GM08714 (cell line): ENCODE results near the gene SNTG2.

Experiments used
- H3K4me3 ChIP-seq: fragments of 200-500 bp; sonication (Bioruptor generic); 2 replicates; pipeline ENCODE4 v1.5.1; 2014; ENCODE audit warnings: mild to moderate bottlenecking, low read length, inconsistent platforms
- ZNF274 ChIP-seq: IDR thresholded peaks from 2 replicates; pipeline ENCODE4 v1.6.1; 2012; ENCODE audit warnings: mild to moderate bottlenecking, low read depth, low read length

SNTG2 gene

DNA sequence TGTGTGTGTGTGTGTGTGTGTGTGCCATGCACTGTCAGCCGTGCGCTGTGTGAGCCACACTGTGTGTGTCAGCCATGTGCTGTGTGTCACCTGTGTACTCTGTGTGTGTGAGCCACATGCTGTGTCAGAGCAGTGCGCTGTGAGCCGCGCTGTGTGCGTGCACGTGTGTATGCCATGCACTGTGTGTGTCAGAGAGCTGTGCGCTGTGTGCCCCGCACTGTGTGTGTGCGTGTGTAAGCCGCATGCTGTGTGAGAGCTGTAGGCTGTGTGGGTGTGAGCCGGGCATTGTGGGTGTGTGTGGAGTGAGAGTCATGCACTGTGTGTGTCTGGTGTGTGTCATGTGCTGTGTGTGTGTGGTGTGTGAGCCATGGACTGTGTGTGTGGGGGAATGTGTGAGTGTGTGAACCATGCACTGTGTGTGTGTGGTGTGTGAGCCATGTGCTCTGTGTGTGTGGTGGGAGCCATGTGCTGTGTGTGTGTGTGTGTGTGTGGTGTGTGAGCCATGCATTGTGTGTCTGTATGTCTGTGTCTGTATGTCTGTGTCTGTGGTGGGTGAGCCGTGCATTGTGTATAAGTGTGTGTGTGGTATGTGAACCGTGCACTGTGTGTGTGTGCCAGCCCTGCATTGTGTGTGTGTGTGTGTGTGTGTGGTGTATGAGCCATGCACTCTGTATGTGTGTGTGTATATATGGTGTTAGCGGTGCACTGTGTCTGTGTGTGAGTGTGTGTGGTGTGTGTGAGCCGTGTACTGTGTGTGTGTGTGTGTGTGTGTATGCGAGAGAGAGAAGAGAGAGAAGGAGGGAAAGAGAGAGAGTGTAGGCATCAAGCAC, 356.3 kb downstream of the SNTG2 start:
- H3K4me3 ChIP-seq: no peak overlapping the region
- no peak for TF ChIP-seq ZNF274

GRCh38 chr2:1307670-1308069, 357.0 kb downstream of the SNTG2 start:
- no peak for TF ChIP-seq ZNF274
- no peak overlapping the region for H3K4me3 ChIP-seq

DNA sequence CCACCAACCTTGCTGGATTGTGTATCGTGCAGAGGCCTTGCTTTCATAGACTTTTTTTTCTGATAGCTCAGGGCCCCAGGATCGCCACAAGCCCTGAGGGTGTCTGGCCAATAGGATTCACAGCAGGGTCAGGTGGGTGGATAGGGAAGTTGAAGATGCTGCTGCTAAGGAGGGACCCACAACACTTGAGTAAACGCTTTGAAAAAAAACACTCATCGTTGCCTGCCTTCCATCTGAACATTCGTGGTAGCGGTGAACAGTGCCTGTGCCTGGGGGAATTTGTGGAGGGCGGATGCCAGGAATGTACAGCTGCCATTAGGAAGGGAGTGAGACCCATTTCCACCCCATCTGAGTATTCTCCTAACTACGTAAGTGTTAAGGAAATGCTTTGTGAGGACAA, 358.0 kb downstream of the SNTG2 start:
- no peak overlapping the region for H3K4me3 ChIP-seq
- TF ChIP-seq ZNF274: no peak

DNA sequence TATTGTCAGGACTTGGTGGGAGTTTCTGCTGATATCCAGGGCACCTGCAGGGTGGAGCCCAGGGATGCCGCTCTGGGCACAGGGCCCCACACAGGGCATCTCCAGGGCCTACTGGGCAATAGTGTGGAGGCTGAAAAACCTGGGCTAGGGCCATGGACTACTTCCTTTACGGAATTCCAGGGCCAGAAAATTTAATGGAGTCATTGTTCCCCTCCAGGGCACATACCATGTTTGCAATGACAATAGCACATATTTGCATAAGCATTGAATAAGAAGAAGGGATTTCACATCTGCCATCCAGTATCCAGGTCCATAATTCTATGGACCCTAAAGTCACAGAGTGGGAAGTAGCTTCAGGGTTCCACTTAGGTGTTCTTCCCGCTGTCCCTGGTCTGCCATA, 358.9 kb downstream of the SNTG2 start:
- H3K4me3 ChIP-seq: no peak overlapping the region
- TF ChIP-seq ZNF274: no peak

DNA sequence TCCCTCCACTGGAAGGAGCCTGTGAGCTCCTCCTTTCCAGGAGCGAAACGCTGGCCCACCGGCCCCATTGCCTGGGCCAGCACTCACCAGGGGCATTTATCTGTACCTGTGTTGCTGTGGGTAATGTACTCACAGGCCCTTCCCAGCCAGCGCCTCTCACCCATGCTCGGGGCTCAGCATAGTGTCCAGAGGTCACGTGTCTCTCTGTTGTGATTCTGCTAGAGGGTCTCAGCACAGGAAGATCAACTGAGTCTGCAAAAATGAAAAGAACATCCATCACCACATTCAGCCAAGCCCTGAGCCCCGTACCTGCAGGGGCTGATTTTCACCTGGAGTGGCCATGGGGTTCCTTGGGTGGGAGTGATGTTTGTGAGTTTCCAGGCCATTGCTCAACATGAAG, 359.6 kb downstream of the SNTG2 start:
- no peak for TF ChIP-seq ZNF274

DNA sequence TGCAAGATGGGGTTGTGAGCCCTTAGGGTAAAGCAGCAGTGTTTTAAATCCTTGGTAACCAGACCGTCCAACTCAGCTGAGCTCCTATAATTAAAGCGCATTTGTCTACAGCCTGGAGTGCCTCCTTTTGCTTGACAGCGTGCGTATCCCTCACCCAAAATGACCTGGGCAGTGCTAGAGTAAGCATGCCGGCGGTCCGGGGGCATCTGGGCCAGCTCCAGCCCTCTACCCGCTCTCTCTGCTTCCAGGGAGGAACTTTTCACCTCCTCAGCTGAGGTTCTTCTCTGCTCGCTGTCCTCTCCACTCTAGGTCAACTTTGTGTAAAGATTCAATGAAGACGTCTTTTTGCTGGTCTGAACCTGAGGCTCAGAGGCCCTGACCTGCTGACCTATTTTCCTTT, 360.2 kb downstream of the SNTG2 start:
- no peak overlapping the region for H3K4me3 ChIP-seq
- no peak for TF ChIP-seq ZNF274

More for the DNA sequence above, 359.6 kb downstream of the SNTG2 start:
- no peak overlapping the region for H3K4me3 ChIP-seq

DNA sequence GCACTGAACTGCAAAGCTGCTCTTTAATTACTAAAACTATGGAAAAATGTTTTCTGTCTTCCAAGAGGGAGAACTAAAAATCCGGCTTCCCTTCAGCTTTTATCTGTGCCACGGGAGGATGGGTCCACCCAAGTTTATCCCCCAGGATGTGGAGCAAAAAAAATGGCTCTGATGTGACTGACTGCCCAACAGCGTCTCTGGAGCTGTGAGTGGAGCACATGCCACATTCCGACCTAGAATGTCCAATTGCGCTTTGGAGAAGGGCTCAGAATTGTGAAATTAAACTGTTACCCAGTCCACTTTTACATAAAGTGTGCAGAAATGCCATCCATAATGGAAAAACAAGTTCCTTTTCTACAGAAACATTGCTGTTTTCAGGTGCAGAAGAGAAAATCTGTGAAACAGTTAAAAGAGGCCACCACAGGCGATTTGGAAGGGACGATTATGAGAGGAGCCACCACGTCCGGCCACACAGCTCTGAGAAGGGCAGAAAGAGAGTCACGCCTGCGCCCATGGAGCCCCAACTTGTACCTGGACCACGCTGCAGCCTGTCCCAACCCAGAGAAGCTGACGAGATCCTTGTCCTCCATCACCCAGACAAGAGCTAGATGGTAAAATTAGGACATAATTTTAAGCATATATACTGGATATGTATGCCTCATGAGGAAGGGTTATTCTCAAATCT, 362.7 kb downstream of the SNTG2 start:
- no peak overlapping the region for H3K4me3 ChIP-seq
- no peak for TF ChIP-seq ZNF274

GRCh38 chr2:1314254-1314653, 363.6 kb downstream of the SNTG2 start:
- TF ChIP-seq ZNF274: no peak
- H3K4me3 ChIP-seq: no peak overlapping the region

DNA sequence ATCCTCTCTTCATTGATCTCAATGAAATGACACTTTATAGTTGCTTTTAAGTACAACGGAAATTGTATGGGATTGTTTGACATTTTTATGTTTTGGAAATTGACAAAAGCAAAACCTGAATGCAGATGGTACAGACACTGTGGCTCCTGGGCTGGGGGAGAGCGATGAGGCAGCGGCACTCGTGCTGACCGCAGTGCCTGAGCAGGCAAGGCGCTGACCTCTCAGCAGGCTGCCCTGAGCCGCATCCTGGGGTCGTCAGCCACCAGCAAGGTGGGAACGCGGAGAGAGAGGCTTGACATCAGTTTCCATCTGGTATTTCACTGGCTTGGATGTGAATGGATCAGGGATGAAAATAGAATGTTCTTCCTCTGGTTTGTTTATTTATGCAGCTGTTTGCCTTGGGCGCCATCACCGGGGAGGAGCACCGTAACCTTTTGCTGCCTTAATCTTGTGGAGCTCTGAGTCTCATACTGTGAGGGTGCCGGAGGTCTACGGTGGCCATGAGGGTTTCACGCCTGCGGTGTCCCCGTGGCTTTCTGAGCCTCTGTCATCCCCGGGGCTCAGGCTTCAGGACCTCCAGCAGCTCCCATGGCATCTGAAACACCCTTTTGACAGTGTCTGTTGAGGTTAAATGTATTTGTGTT, 367.8 kb downstream of the SNTG2 start:
- H3K4me3 ChIP-seq: no peak overlapping the region
- TF ChIP-seq ZNF274: no peak

DNA sequence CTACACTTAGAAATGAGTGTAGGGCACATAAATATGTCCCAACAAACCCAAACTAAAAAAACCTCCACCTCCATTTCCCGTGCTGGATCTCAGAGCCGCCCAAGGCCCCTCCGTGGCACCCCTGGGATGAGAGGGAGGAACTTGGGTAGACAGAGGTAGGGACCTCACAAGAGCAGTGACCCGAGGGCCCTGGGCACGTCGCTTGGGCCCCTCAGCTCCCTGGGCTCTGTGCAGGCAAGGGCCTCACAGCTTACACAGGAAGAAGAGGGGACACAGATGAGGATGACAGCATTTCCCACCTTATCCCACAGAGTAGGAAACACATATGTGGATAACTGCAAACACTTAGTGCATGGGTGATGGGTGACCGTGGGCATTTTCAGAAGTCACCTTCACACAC, 368.7 kb downstream of the SNTG2 start:
- no peak for TF ChIP-seq ZNF274
- no peak overlapping the region for H3K4me3 ChIP-seq

- H3K4me3 ChIP-seq: no peak overlapping the region
- no peak for TF ChIP-seq ZNF274
Measured at GRCh38 chr2:1321321-1321720, 370.7 kb downstream of the SNTG2 start.

DNA sequence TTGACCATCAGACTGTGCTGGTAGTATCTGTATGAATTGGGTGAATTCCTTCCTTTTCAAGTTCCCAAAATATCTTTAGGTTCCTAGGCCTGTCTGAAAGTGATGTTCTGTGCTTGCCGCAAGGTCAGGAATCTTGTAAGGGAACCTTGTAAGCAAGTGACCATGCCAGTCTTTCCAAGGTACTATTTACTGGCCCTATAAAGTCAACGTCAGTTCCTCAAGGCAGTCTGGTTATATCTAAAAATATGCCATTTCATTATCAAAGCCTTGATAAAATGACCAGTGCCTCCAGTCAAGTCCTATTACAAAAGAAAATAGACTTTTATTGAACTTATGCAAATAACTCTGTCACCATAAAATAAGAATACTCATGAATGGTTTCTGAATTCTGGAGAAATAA, 374.2 kb downstream of the SNTG2 start:
- TF ChIP-seq ZNF274: no peak

GRCh38 chr2:1328684-1329083, 378.0 kb downstream of the SNTG2 start:
- no peak for TF ChIP-seq ZNF274
- no peak overlapping the region for H3K4me3 ChIP-seq

More for the DNA sequence above, 374.2 kb downstream of the SNTG2 start:
- no peak overlapping the region for H3K4me3 ChIP-seq

DNA sequence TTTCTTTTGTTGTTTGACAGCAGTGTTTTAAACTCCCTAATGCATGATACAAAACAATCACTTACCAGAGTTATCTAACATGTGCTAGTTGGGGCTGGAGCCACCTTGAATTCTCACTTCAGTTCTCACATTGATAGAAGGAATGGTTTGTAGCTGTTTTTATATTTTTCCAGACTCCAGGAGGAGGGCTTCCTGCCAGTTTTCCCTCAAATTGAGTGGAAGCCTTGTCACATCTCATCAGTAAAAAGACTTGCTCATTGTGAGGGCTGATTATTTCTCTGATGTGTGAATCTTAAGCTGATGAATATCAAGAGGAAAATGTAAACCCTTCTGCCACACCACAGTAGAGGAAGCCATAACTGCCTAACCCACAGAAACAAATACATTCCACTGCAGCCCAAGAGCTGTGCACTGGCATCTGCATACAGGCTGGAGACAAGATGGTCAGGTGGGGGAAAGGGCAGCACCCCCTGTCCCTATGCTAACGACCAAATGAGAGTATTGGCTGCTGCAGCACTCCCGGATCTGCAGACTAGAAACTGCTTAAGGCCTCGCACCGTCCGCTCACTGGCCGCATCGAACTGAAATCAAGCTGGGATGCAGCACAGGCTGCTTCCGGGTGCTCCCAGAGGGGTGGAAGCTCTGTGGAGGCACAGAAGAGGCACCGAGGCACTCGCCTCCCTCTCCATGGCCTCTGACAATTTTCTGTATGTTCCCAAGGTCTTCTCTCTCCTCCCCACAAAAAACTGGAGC, 388.9 kb downstream of the SNTG2 start:
- H3K4me3 ChIP-seq: no peak overlapping the region
- no peak for TF ChIP-seq ZNF274
